GM10248 (cell line): Measurements from ENCODE around the gene SERPIND1.

ENCODE experiments used
- CTCF ChIA-PET: fragments of 300-600 bp; sonication (Branson Sonifier 250); formaldehyde crosslinking; extraction: SDS; loops from one replicate; lab custom pipeline; 2021; ENCODE audit warnings: antibody characterized with exemption; lab: Yijun Ruan, JAX
- POLR2A ChIA-PET: fragments of 350-650 bp; sonication (Branson Sonifier 250); formaldehyde crosslinking; extraction: SDS; loops from one replicate; lab custom pipeline; 2020; ENCODE audit warnings: antibody characterized with exemption; lab: Yijun Ruan, JAX
- DNase-seq: peaks from one replicate; pipeline ENCODE4 v3.0.0; 2012; ENCODE audit errors: extremely low spot score
- TF ChIP-seq, protein P1 (sequence below): IDR thresholded peaks from 2 replicates; pipeline ENCODE4 v1.5.1; 2012; ENCODE audit warnings: mild to moderate bottlenecking, low read depth; ENCODE audit errors: extremely low read depth, missing control alignments, control extremely low read depth

The SERPIND1 gene

GRCh38 chr22:20802922-20803553 lies 29.1 kb downstream of the SERPIND1 start:
- CTCF ChIA-PET, result interaction anchor here (1.5 to 5.4 kb wide), 4 partner anchors 10 to 19 kb away, joined by 4 to 21 read pairs (median 6); no protein-coding TSS in a partner anchor
- DNase-seq, result no peak
- TF ChIP-seq, protein P1, sequence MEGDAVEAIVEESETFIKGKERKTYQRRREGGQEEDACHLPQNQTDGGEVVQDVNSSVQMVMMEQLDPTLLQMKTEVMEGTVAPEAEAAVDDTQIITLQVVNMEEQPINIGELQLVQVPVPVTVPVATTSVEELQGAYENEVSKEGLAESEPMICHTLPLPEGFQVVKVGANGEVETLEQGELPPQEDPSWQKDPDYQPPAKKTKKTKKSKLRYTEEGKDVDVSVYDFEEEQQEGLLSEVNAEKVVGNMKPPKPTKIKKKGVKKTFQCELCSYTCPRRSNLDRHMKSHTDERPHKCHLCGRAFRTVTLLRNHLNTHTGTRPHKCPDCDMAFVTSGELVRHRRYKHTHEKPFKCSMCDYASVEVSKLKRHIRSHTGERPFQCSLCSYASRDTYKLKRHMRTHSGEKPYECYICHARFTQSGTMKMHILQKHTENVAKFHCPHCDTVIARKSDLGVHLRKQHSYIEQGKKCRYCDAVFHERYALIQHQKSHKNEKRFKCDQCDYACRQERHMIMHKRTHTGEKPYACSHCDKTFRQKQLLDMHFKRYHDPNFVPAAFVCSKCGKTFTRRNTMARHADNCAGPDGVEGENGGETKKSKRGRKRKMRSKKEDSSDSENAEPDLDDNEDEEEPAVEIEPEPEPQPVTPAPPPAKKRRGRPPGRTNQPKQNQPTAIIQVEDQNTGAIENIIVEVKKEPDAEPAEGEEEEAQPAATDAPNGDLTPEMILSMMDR, result no peak
- POLR2A ChIA-PET, result no interaction called here

DNA sequence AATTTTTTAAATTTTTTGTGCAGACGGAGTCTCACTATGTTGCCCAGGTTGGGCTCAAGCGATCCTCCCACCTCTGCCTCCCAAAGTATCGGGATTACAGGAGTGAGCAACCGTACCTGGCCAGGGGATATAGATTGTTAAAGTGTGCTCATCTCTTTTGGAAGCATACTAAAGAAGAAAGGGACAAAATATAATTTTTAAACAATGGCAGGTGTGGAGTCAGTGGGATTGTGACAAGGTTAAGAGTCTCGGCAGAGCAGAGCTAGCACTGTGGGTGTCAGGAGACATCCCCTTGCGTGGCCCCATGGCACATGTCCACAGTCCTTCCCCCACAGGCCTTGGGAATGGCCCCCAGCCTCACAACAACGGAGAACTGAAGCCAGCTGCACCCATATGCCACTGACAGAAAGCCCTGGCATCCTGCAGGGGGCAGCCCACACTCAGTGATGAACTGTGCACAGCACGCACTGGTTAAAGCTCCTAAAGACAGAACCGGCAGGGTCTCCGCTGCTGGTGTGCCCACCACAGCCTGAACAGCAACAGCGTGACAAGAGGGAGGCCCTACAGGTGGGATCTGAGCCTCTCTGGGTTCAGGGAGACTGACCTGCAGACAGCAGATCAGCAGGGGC lies 29.9 kb downstream of the SERPIND1 start:
- peak; percentile 38 for DNase-seq
- ChIA-PET POLR2A (no interaction called here), CTCF (interaction anchor here (0.7 to 5.4 kb wide), 6 partner anchors 8 to 47 kb away, joined by 3 to 21 read pairs (median 5); no protein-coding TSS in a partner anchor)
- TF ChIP-seq, protein P1, result peak; percentile 49

DNA sequence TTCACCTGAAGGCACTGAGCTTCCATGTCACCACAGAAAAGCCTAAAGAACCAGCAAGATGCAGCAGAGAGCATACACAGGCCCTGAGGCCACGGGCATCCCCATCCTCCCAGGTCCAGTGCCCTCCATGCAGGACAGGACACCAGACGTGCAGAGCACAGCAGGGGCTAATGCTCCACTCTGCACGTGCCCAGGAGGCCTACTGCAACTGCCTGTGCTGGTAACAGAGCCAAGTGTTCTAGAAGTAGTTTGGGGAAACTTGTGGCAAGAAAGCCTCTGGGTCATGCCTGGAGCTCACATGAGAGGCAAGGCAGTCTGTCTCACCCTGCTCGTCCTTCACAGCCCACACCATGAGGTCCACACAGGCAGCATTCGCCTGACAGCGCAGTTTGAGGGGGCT lies 30.7 kb downstream of the SERPIND1 start:
- ChIA-PET CTCF (interaction anchor here (0.6 to 5.4 kb wide), 7 partner anchors 9 to 48 kb away, joined by 3 to 21 read pairs (median 5); no protein-coding TSS in a partner anchor), POLR2A (no interaction called here)
- DNase-seq, result no peak
- TF ChIP-seq, protein P1, result no peak

DNA sequence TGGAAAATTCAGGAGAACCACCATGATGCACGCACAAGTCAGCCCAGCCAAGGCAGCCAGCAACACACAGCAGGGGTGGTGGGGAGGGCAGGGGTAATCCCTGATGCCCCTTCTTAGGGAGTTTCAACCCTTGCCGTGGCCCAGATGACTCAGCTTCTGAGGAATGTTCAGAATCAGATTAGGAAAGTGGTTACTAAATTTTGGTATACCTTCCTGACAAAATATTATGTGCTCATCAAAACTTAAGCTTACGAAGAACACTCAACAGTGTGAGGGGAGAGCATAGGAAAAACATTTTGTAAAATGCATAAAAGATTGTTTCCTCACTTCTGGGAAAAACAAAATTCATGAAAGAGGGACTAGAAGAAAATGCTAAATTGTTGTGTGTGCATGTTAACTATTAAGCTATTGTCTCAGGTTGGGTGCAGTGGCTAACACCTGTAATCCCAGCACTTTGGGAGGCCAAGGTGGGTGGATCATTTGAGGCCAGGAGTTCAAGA lies 32.1 kb downstream of the SERPIND1 start:
- CTCF ChIA-PET, result interaction anchor here (1.4 kb wide), 1 partner anchor 22 kb away, joined by 5 read pairs; no protein-coding TSS in a partner anchor
- TF ChIP-seq, protein P1, result no peak
- DNase-seq, result no peak

DNA sequence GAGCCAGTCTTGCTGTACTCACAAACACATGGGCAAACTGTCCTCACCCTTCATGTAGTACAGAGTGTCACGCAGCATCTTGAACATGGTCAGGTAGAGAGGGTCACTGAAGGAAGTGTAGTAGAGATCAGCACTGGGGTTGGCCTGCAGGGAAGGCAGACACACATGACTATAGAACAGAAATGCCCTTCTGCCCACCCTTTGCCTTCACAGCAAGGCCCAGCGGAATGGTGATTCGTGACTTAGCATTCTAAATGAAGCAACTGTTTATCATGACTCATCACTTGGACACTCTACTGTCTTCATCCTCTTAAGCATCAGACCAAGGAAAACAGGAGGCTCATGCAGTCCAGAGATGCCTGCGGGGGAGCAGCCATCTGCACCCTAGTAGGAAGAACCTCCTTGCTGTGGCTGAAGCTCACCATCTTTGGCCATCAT lies 33.4 kb downstream of the SERPIND1 start:
- CTCF ChIA-PET, result no interaction called here
- no peak for DNase-seq

More for the DNA sequence above, 32.1 kb downstream of the SERPIND1 start:
- POLR2A ChIA-PET, result no interaction called here

DNA sequence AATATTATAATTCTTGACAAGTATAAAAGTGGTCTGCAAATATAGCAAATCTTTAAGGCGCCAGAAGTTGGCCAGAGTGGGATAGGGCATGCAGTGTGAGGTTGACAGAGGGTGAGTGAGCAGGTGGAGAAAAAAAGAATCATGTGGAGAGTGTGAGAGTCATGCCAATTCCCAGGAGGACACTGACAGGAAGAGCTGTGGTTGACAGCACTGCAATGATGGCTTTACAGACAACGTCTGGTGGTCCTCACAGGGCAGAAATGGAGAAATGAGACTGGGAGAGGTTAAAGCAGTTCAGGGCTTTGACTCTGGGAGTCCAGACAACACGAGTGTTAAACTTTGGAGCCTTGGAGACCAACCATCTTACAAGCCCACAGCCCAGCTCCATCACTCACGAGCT lies 34.9 kb downstream of the SERPIND1 start:
- ChIA-PET CTCF (interaction anchor here (2.1 kb wide), 1 partner anchor 12 kb away, joined by 7 read pairs; no protein-coding TSS in a partner anchor), POLR2A (interaction anchor here (0.6 kb wide), 1 partner anchor 253 kb away, joined by 3 read pairs; no protein-coding TSS in a partner anchor)
- no peak for DNase-seq
- TF ChIP-seq, protein P1, result no peak

More for the DNA sequence above, 33.4 kb downstream of the SERPIND1 start:
- TF ChIP-seq, protein P1, result no peak
- POLR2A ChIA-PET, result no interaction called here
